Naive thymus-derived CD4-positive, alpha-beta T cell (primary cell): Measurements from ENCODE around the gene CAGE1. TPM values are rescaled to one million over a fixed set of nuclear protein-coding genes. Genes with fewer than 3 reads are reported as not detected.

Experiments used
- ATAC-seq: fragments of 150-1000 bp; cut with Tn5 transposase; 2 replicates; pipeline ENCODE4 v1.10.0; 2021; ENCODE audit warnings: mild to moderate bottlenecking, moderate library complexity
- CTCF ChIA-PET: fragments of 350-600 bp; sonication (Branson Sonifier 250); formaldehyde crosslinking; loops from one replicate; lab custom pipeline; 2021; ENCODE audit warnings: antibody characterized with exemption; lab: Charles Lee
- POLR2A ChIA-PET: fragments of 350-600 bp; sonication (Branson Sonifier 250); formaldehyde crosslinking; loops from one replicate; lab custom pipeline; 2021; ENCODE audit warnings: antibody characterized with exemption, inconsistent platforms; lab: Charles Lee
- DNase-seq, 9 donors: peaks; one replicate each; pipeline versions ENCODE4 v3.0.0 to v3.0.0-alpha.2; 2020 to 2022; ENCODE audit warnings: mixed read lengths in 1 of 9
- H3K27ac ChIP-seq: one replicate; pipeline ENCODE4 v1.7.0; 2013; ENCODE audit warnings: mild to moderate bottlenecking, low read depth, low read length, moderate library complexity
- H3K27me3 ChIP-seq, 2 donors: one replicate each; pipeline ENCODE4 v1.7.0; 2013; ENCODE audit warnings: low read length in 2 of 2, mild to moderate bottlenecking in 2 of 2, moderate library complexity in 2 of 2; ENCODE audit not compliant: control insufficient read depth in 2 of 2, insufficient read depth in 2 of 2
- H3K36me3 ChIP-seq, 3 experiments: 1 replicate in 2 of 3; 2 replicates in 1 of 3; pipeline ENCODE4 v1.7.0; 2013; ENCODE audit warnings: low read length in 3 of 3, mild to moderate bottlenecking in 3 of 3, moderate library complexity in 1 of 3; ENCODE audit not compliant: insufficient read depth in 3 of 3, control insufficient read depth in 2 of 3
- H3K4me1 ChIP-seq, 2 donors: one replicate each; pipeline ENCODE4 v1.7.0; 2013; ENCODE audit warnings: low read length in 2 of 2, mild to moderate bottlenecking in 2 of 2, moderate library complexity in 1 of 2; ENCODE audit not compliant: control insufficient read depth in 2 of 2, insufficient read depth in 2 of 2
- H3K4me3 ChIP-seq: 2 replicates; pipeline ENCODE4 v1.7.0; 2013; ENCODE audit warnings: mild to moderate bottlenecking, low read length
- H3K9me3 ChIP-seq, 3 experiments: 1 replicate in 2 of 3; 2 replicates in 1 of 3; pipeline ENCODE4 v1.7.0; 2013; ENCODE audit warnings: low read length in 3 of 3; ENCODE audit not compliant: control insufficient read depth in 2 of 3
- H3K27ac Mint-ChIP-seq, 9 donors: one replicate each; pipeline ENCODE4 v1.8.0; 2020 to 2022; ENCODE audit warnings: mixed read lengths in 9 of 9, mild to moderate bottlenecking in 8 of 9, moderate library complexity in 5 of 9, inconsistent platforms in 2 of 9
- H3K27me3 Mint-ChIP-seq, 5 donors: one replicate each; pipeline ENCODE4 v1.8.0; 2021 to 2022; ENCODE audit warnings: mixed read lengths in 5 of 5, mild to moderate bottlenecking in 1 of 5
- H3K36me3 Mint-ChIP-seq, 5 donors: one replicate each; pipeline ENCODE4 v1.8.0; 2020 to 2022; ENCODE audit warnings: mixed read lengths in 5 of 5, mild to moderate bottlenecking in 3 of 5, inconsistent platforms in 1 of 5
- H3K4me1 Mint-ChIP-seq, 7 donors: one replicate each; pipeline ENCODE4 v1.8.0; 2020 to 2022; ENCODE audit warnings: mixed read lengths in 7 of 7, mild to moderate bottlenecking in 3 of 7, inconsistent platforms in 1 of 7
- H3K4me3 Mint-ChIP-seq, 10 donors: one replicate each; pipeline ENCODE4 v1.8.0; 2020 to 2022; ENCODE audit warnings: mild to moderate bottlenecking in 10 of 10, mixed read lengths in 10 of 10, moderate library complexity in 6 of 10, inconsistent platforms in 2 of 10
- H3K9me3 Mint-ChIP-seq, 11 donors: one replicate each; pipeline ENCODE4 v1.8.0; 2020 to 2022; ENCODE audit warnings: mixed read lengths in 11 of 11, mild to moderate bottlenecking in 4 of 11, inconsistent platforms in 1 of 11, moderate library complexity in 1 of 11
- intact Hi-C, 2 donors: fragments of 100-400 bp; cut with micrococcal nuclease; formaldehyde crosslinking; loops; one replicate each; pipeline ENCODE4 v1.15.1; 2023
- polyA plus RNA-seq, 2 donors: library from polyadenylated mRNA; unstranded; fragments of 300-500 nt; fragmentation: Illumina TruSeq; gene quantifications; one replicate each; pipeline ENCODE4 v1.2.3, GENCODE V29; 2021
- total RNA-seq, 6 experiments: library from RNA in 5 of 6; stranded (reverse) in 5 of 6; gene quantifications; 1 replicate in 5 of 6; 2 replicates in 1 of 6; pipeline ENCODE4 v1.2.3 and lab custom pipeline; 2021 to 2026

Gene CAGE1
- total and polyA plus RNA-seq, 7 experiments from 2014 or later = 0.06 to 0.48 (median 0.19) TPM; not detected in 1

- no peaks in the 10 kb centered on the region for H3K4me1 Mint-ChIP-seq
- no peaks in the 10 kb centered on the region for H3K27me3 ChIP-seq
- H3K9me3 ChIP-seq = no peaks in the 10 kb centered on the region
- H3K27ac ChIP-seq = no peak overlapping the region
- ChIA-PET CTCF (no interaction called here), POLR2A (interaction anchor here (0.7 to 0.9 kb wide), 2 partner anchors 19 to 31 kb away, joined by 3 read pairs; no protein-coding TSS in a partner anchor)
- intact Hi-C loops = loop anchor here in 1 of 2 donors (10.0 kb wide), 1 partner anchor 203 kb away; no protein-coding TSS in a partner anchor
- no peaks in the 10 kb centered on the region for H3K9me3 Mint-ChIP-seq
- no peak overlapping the region for H3K4me3 Mint-ChIP-seq
- no peak for ATAC-seq
- H3K4me1 ChIP-seq = no peaks in the 10 kb centered on the region
- H3K36me3 ChIP-seq = peaks cover 12 to 81% (median 34%) of the 10 kb centered on the region in 3 experiments
- no peaks in the 10 kb centered on the region for H3K27me3 Mint-ChIP-seq
- DNase-seq = no peak
- peaks cover 24 to 61% (median 38%) of the 10 kb centered on the region in 5 donors for H3K36me3 Mint-ChIP-seq
- no peak overlapping the region for H3K4me3 ChIP-seq
- H3K27ac Mint-ChIP-seq = peak overlapping the region in 1 of 9 donors; percentile 76
Observed at GRCh38 chr6:7411328-7411727, 21.8 kb upstream of the CAGE1 start.

DNA sequence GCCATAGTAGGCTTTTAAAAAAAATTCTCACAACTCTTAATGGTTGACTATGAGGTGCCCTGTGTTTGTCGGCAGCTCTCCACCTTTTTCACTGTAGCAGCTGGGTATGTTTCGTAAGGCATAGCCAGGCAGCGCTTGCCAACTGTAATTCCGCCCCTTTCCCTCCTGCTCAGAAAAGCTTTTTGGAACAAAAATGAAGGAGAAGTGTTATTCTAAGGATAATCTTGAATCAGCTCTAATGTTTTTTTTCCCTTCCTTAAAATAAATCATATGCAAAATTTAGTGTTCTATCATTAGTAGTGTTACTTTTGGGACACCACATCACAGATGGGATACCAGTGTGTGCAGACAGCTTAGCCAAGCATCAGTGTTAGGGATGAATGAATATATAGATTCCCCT is 21.3 kb upstream of the CAGE1 start:
- H3K4me3 Mint-ChIP-seq = no peak overlapping the region
- H3K27me3 Mint-ChIP-seq = no peaks in the 10 kb centered on the region
- DNase-seq = no peak
- no peaks in the 10 kb centered on the region for H3K9me3 Mint-ChIP-seq
- intact Hi-C loops = loop anchor here in 1 of 2 donors (10.0 kb wide), 1 partner anchor 204 kb away; no protein-coding TSS in a partner anchor
- Histone ChIP-seq H3K27me3 (no peaks in the 10 kb centered on the region), H3K9me3 (no peaks in the 10 kb centered on the region), H3K36me3 (peaks cover 12 to 82% (median 30%) of the 10 kb centered on the region in 3 experiments), H3K4me1 (no peaks in the 10 kb centered on the region), H3K27ac (no peak overlapping the region), H3K4me3 (no peak overlapping the region)
- ChIA-PET POLR2A (interaction anchor here (0.7 to 0.9 kb wide), 2 partner anchors 18 to 30 kb away, joined by 3 read pairs; no protein-coding TSS in a partner anchor), CTCF (no interaction called here)
- no peak for ATAC-seq
- H3K36me3 Mint-ChIP-seq = peaks cover 24 to 63% (median 40%) of the 10 kb centered on the region in 5 donors
- peak overlapping the region in 1 of 9 donors; percentile 76 for H3K27ac Mint-ChIP-seq
- no peaks in the 10 kb centered on the region for H3K4me1 Mint-ChIP-seq

- H3K36me3 Mint-ChIP-seq = peaks cover 25 to 64% (median 44%) of the 10 kb centered on the region in 5 donors
- ATAC-seq (no peak), DNase-seq (no peak)
- intact Hi-C loops = loop anchor here in 1 of 2 donors (10.0 kb wide), 1 partner anchor 205 kb away; no protein-coding TSS in a partner anchor
- no peaks in the 10 kb centered on the region for H3K9me3 Mint-ChIP-seq
- ChIA-PET CTCF (no interaction called here), POLR2A (no interaction called here)
- Histone ChIP-seq H3K4me3 (no peak overlapping the region), H3K27ac (no peak overlapping the region), H3K4me1 (no peaks in the 10 kb centered on the region), H3K27me3 (no peaks in the 10 kb centered on the region), H3K36me3 (peaks cover 12 to 82% (median 34%) of the 10 kb centered on the region in 3 experiments), H3K9me3 (no peaks in the 10 kb centered on the region)
- H3K4me1 Mint-ChIP-seq = no peaks in the 10 kb centered on the region
- no peaks in the 10 kb centered on the region for H3K27me3 Mint-ChIP-seq
- no peak overlapping the region for H3K27ac Mint-ChIP-seq
- H3K4me3 Mint-ChIP-seq = no peak overlapping the region
Observed at GRCh38 chr6:7409740-7410139, 20.2 kb upstream of the CAGE1 start.

GRCh38 chr6:7406743-7407142 is 17.2 kb upstream of the CAGE1 start:
- CTCF ChIA-PET = no interaction called here

GRCh38 chr6:7404546-7404945 is 15.0 kb upstream of the CAGE1 start:
- Histone ChIP-seq H3K4me3 (no peak overlapping the region), H3K4me1 (no peaks in the 10 kb centered on the region), H3K9me3 (no peaks in the 10 kb centered on the region), H3K36me3 (peaks cover 29 to 85% (median 30%) of the 10 kb centered on the region in 3 experiments), H3K27me3 (no peaks in the 10 kb centered on the region), H3K27ac (no peak overlapping the region)
- no peak for DNase-seq
- Mint-ChIP-seq H3K4me3 (no peak overlapping the region), H3K27me3 (no peaks in the 10 kb centered on the region), H3K36me3 (peaks cover 17 to 67% (median 45%) of the 10 kb centered on the region in 5 donors), H3K27ac (no peak overlapping the region), H3K4me1 (peaks cover 0 to 1% (median 0%) of the 10 kb centered on the region in 7 donors), H3K9me3 (no peaks in the 10 kb centered on the region)
- ATAC-seq = no peak
- intact Hi-C loops = no loop called here
- ChIA-PET POLR2A (interaction anchor here (0.6 to 2.0 kb wide), 2 partner anchors 14 to 15 kb away, joined by 3 to 9 read pairs; partner anchors contain the start of genes CAGE1 and RIOK1), CTCF (no interaction called here)

More at GRCh38 chr6:7406743-7407142, 17.2 kb upstream of the CAGE1 start:
- no peak overlapping the region for H3K4me3 ChIP-seq
- no peaks in the 10 kb centered on the region for H3K9me3 ChIP-seq
- Mint-ChIP-seq H3K36me3 (peaks cover 24 to 72% (median 45%) of the 10 kb centered on the region in 5 donors), H3K4me3 (no peak overlapping the region), H3K27ac (no peak overlapping the region), H3K27me3 (no peaks in the 10 kb centered on the region), H3K9me3 (no peaks in the 10 kb centered on the region), H3K4me1 (no peaks in the 10 kb centered on the region)
- H3K27ac ChIP-seq = no peak overlapping the region
- intact Hi-C loops = no loop called here
- no peak for ATAC-seq
- H3K36me3 ChIP-seq = peaks cover 19 to 84% (median 49%) of the 10 kb centered on the region in 3 experiments
- DNase-seq = no peak
- POLR2A ChIA-PET = no interaction called here
- no peaks in the 10 kb centered on the region for H3K4me1 ChIP-seq
- no peaks in the 10 kb centered on the region for H3K27me3 ChIP-seq

DNA sequence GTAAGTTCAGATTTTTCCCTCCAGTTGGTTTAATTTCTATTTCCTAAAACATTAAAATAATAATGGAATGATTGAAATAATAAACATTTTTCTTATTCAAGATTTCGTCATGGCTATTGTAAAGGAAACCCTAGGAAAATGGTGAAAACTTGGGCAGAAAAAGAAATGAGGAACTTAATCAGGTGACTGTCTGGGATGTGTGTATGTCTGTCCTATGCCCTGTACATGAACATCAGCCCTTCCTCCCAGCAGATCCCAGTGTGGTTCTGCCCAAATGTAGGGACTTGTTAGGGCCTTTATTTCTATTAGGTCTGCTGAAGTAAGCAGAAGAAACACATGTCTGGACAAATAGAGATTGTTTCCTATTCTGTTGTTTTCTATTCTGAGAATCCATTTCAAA is 13.2 kb upstream of the CAGE1 start:
- no peak for ATAC-seq
- H3K27me3 ChIP-seq = no peaks in the 10 kb centered on the region
- H3K36me3 ChIP-seq = peaks cover 29 to 90% (median 30%) of the 10 kb centered on the region in 3 experiments
- ChIA-PET CTCF (no interaction called here), POLR2A (no interaction called here)
- no peak for DNase-seq
- H3K4me1 ChIP-seq = no peaks in the 10 kb centered on the region
- no peak overlapping the region for H3K27ac ChIP-seq
- peak overlapping the region in 1 of 9 donors; percentile 46 for H3K27ac Mint-ChIP-seq
- H3K36me3 Mint-ChIP-seq = peaks cover 17 to 74% (median 47%) of the 10 kb centered on the region in 5 donors
- no peaks in the 10 kb centered on the region for H3K9me3 Mint-ChIP-seq
- no peak overlapping the region for H3K4me3 ChIP-seq
- H3K4me1 Mint-ChIP-seq = peaks cover 0 to 6% (median 0%) of the 10 kb centered on the region in 7 donors
- intact Hi-C loops = no loop called here
- H3K4me3 Mint-ChIP-seq = no peak overlapping the region
- H3K27me3 Mint-ChIP-seq = no peaks in the 10 kb centered on the region
- no peaks in the 10 kb centered on the region for H3K9me3 ChIP-seq

GRCh38 chr6:7401075-7401474 is 11.5 kb upstream of the CAGE1 start:
- ChIA-PET CTCF (no interaction called here), POLR2A (no interaction called here)
- Mint-ChIP-seq H3K27ac (peak overlapping the region in 1 of 9 donors; percentile 53), H3K36me3 (peaks cover 9 to 62% (median 42%) of the 10 kb centered on the region in 5 donors), H3K9me3 (no peaks in the 10 kb centered on the region), H3K4me3 (no peak overlapping the region), H3K27me3 (no peaks in the 10 kb centered on the region), H3K4me1 (peaks cover 0 to 6% (median 0%) of the 10 kb centered on the region in 7 donors)
- DNase-seq (no peak), ATAC-seq (no peak)
- peaks cover 17 to 87% (median 26%) of the 10 kb centered on the region in 3 experiments for H3K36me3 ChIP-seq
- H3K4me3 ChIP-seq = no peak overlapping the region
- H3K4me1 ChIP-seq = no peaks in the 10 kb centered on the region
- no peaks in the 10 kb centered on the region for H3K9me3 ChIP-seq
- intact Hi-C loops = no loop called here
- no peak overlapping the region for H3K27ac ChIP-seq
- H3K27me3 ChIP-seq = no peaks in the 10 kb centered on the region
